Fibroblast of skin of back (primary cell): Measurements from ENCODE around the gene SDCCAG8.

Experiments used
- DNase-seq: peaks from one replicate; pipeline ENCODE4 v3.0.0-alpha.2; 2013

SDCCAG8 gene

GRCh38 chr1:243507672-243508302 is 251.9 kb downstream of the SDCCAG8 start:
- no peak for DNase-seq

GRCh38 chr1:243508303-243508713 is 252.5 kb downstream of the SDCCAG8 start:
- DNase-seq: no peak

GRCh38 chr1:243508943-243509342 is 253.1 kb downstream of the SDCCAG8 start:
- no peak for DNase-seq

GRCh38 chr1:243510928-243511327 is 255.1 kb downstream of the SDCCAG8 start:
- no peak for DNase-seq

GRCh38 chr1:243513726-243514491 is 258.1 kb downstream of the SDCCAG8 start:
- DNase-seq: peak; percentile 33

- DNase-seq: no peak
Observed at GRCh38 chr1:243514927-243515326, 259.1 kb downstream of the SDCCAG8 start.

- DNase-seq: no peak
Observed at GRCh38 chr1:243520831-243521230, 265.0 kb downstream of the SDCCAG8 start.

GRCh38 chr1:243523766-243524165 is 267.9 kb downstream of the SDCCAG8 start:
- no peak for DNase-seq

- DNase-seq: peak; percentile 95
Observed at GRCh38 chr1:243525085-243525487, 269.2 kb downstream of the SDCCAG8 start.

GRCh38 chr1:243526180-243526579 is 270.3 kb downstream of the SDCCAG8 start:
- DNase-seq: no peak

- no peak for DNase-seq
Observed at GRCh38 chr1:243528459-243529121, 272.7 kb downstream of the SDCCAG8 start.

- no peak for DNase-seq
Observed at GRCh38 chr1:243529512-243529911, 273.7 kb downstream of the SDCCAG8 start.

GRCh38 chr1:243535014-243535413 is 279.2 kb downstream of the SDCCAG8 start:
- DNase-seq: no peak

- DNase-seq: no peak
Observed at GRCh38 chr1:243539636-243540035, 283.8 kb downstream of the SDCCAG8 start.

GRCh38 chr1:243542739-243543415 is 287.0 kb downstream of the SDCCAG8 start:
- DNase-seq: no peak

GRCh38 chr1:243543501-243543900 is 287.7 kb downstream of the SDCCAG8 start:
- DNase-seq: no peak

GRCh38 chr1:243546457-243546856 is 290.6 kb downstream of the SDCCAG8 start:
- no peak for DNase-seq

- DNase-seq: no peak
Observed at GRCh38 chr1:243547891-243548290, 292.1 kb downstream of the SDCCAG8 start.

- DNase-seq: peak; percentile 40
Observed at GRCh38 chr1:243548516-243548915, 292.7 kb downstream of the SDCCAG8 start.

- DNase-seq: peak; percentile 88
Observed at GRCh38 chr1:243549108-243549507, 293.3 kb downstream of the SDCCAG8 start.
